Prostate gland (tissue), 2 donors: ENCODE measurements around the gene GCHFR. TPM values are rescaled to one million over a fixed set of nuclear protein-coding genes. Genes with fewer than 3 reads are reported as not detected.

Experiments used
- DNase-seq: peaks from one replicate; pipeline ENCODE4 v3.0.0-alpha.2; 2019; ENCODE audit warnings: low spot score
- H3K27ac ChIP-seq, 2 donors: fragments of 200-600 bp; sonication (generic); 2 replicates each; pipeline ENCODE4 v1.5.1; 2017 to 2019
- H3K27me3 ChIP-seq: fragments of 200-600 bp; sonication (generic); replicated peaks from 2 replicates; pipeline ENCODE4 v1.5.1; 2019; ENCODE audit not compliant: insufficient read depth
- H3K36me3 ChIP-seq, 2 donors: fragments of 200-600 bp; sonication (generic); 1 replicate in 1 of 2; 2 replicates in 1 of 2; pipeline versions ENCODE4 v1.5.1 to v1.8.1; 2017 to 2019
- H3K4me1 ChIP-seq: fragments of 200-600 bp; sonication (generic); replicated peaks from 2 replicates; pipeline ENCODE4 v1.5.1; 2019
- H3K4me3 ChIP-seq, 2 donors: fragments of 200-600 bp; sonication (generic); 2 replicates each; pipeline ENCODE4 v1.5.1; 2017 to 2019
- H3K9me3 ChIP-seq: fragments of 200-600 bp; sonication (generic); 2 replicates; pipeline ENCODE4 v1.5.1; 2017
- POLR2A ChIP-seq: fragments of 450-650 bp; IDR thresholded peaks from one replicate; pipeline ENCODE4 v1.6.1; 2016; ENCODE audit warnings: antibody characterized with exemption, mild to moderate bottlenecking
- POLR2AphosphoS5 ChIP-seq: sonication (generic); formaldehyde crosslinking; IDR thresholded peaks from one replicate; pipeline ENCODE4 v1.6.1; 2017; ENCODE audit warnings: antibody characterized with exemption
- WGBS: methylation state at CpG from one replicate; pipeline ENCODE4 v1.1.5; 2018; 5-methylcytosine and 5-hydroxymethylcytosine counted together
- intact Hi-C: fragments of 100-400 bp; cut with DNase I; formaldehyde crosslinking; loops from one replicate; pipeline ENCODE4 v1.14.2; 2022
- total RNA-seq, 2 donors: library from RNA; depleted of rRNA; stranded (reverse); fragments of >200 nt; gene quantifications; one replicate each; pipeline ENCODE4 v1.1.0, GENCODE V29; 2016
- TF ChIP-seq, protein P1 (sequence below), 4 experiments: fragments of 200-600 bp in 2 of 4; fragments of 450-650 bp in 2 of 4; sonication (generic) in 2 of 4; IDR thresholded peaks; 1 replicate in 3 of 4; 2 replicates in 1 of 4; pipeline ENCODE4 v1.5.1; 2016 to 2019; ENCODE audit warnings: antibody characterized with exemption in 4 of 4, mild to moderate bottlenecking in 2 of 4, moderate library complexity in 2 of 4

The GCHFR gene
- total RNA-seq, 2 donors from 2014 or later: 14.3 to 61.3 TPM

DNA sequence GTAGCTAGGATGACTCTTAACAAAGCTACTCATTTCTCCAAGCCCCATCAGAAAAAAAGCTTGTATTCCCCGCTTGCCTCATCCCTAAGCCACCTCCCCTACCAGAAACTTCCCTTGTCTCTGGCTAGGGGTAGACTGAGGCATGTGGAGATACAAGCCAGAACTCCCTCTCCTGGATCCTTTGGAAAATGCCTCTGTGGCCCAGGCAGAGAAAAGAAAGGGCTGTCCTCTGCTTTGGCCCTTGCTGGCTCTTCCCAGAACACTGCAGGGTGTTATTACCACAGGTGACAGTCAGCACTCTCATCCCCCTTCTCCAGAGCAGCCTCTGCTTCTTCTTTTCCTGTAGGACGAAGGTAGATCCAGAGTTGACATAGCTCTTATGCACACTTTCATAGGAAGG, 24.0 kb upstream of the GCHFR start:
- Histone ChIP-seq H3K36me3 (peaks cover 6 to 17% of the 10 kb centered on the region in 2 donors), H3K4me1 (peaks cover 5% of the 10 kb centered on the region), H3K27me3 (no peaks in the 10 kb centered on the region), H3K9me3 (no peaks in the 10 kb centered on the region), H3K4me3 (no peak overlapping the region), H3K27ac (no peak overlapping the region)
- intact Hi-C loops: no loop called here
- TF ChIP-seq POLR2A: no peak
- TF ChIP-seq POLR2AphosphoS5: no peak
- TF ChIP-seq, protein P1, sequence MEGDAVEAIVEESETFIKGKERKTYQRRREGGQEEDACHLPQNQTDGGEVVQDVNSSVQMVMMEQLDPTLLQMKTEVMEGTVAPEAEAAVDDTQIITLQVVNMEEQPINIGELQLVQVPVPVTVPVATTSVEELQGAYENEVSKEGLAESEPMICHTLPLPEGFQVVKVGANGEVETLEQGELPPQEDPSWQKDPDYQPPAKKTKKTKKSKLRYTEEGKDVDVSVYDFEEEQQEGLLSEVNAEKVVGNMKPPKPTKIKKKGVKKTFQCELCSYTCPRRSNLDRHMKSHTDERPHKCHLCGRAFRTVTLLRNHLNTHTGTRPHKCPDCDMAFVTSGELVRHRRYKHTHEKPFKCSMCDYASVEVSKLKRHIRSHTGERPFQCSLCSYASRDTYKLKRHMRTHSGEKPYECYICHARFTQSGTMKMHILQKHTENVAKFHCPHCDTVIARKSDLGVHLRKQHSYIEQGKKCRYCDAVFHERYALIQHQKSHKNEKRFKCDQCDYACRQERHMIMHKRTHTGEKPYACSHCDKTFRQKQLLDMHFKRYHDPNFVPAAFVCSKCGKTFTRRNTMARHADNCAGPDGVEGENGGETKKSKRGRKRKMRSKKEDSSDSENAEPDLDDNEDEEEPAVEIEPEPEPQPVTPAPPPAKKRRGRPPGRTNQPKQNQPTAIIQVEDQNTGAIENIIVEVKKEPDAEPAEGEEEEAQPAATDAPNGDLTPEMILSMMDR (IDR thresholded peaks at IDR 0.05): no peak
- no peak for DNase-seq
- 89% methylated on average over 2 of the region's 2 CpGs for WGBS

DNA sequence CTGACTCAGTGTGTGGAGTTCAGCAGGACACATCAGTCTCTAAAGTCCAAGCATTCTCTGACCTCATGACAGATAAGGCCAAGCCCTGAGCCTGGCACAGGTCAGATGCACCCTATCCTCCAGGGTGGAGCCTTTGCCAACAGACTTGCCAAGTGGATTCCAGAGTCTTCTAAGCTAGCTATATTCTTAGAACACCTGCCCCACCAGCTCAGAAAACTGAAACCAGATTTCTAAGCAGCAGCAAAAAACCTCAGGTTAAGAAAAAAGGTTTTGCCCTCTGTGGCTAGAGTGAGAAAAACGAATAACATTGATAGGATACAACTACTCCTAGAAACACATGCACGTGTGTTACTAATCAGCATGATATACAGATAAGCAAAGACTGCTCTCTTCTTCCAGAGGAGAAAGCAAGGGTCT, 20.4 kb upstream of the GCHFR start:
- H3K9me3 ChIP-seq: no peaks in the 10 kb centered on the region
- peaks cover 6 to 21% of the 10 kb centered on the region in 2 donors for H3K36me3 ChIP-seq
- DNase-seq: no peak
- TF ChIP-seq, protein P1 (IDR thresholded peaks at IDR 0.05): no peak
- TF ChIP-seq POLR2A: no peak
- TF ChIP-seq POLR2AphosphoS5: no peak
- H3K27ac ChIP-seq: no peak overlapping the region
- 81% methylated on average over 2 of the region's 2 CpGs for WGBS
- no peaks in the 10 kb centered on the region for H3K27me3 ChIP-seq
- intact Hi-C loops: no loop called here
- no peak overlapping the region for H3K4me3 ChIP-seq
- no peaks in the 10 kb centered on the region for H3K4me1 ChIP-seq

DNA sequence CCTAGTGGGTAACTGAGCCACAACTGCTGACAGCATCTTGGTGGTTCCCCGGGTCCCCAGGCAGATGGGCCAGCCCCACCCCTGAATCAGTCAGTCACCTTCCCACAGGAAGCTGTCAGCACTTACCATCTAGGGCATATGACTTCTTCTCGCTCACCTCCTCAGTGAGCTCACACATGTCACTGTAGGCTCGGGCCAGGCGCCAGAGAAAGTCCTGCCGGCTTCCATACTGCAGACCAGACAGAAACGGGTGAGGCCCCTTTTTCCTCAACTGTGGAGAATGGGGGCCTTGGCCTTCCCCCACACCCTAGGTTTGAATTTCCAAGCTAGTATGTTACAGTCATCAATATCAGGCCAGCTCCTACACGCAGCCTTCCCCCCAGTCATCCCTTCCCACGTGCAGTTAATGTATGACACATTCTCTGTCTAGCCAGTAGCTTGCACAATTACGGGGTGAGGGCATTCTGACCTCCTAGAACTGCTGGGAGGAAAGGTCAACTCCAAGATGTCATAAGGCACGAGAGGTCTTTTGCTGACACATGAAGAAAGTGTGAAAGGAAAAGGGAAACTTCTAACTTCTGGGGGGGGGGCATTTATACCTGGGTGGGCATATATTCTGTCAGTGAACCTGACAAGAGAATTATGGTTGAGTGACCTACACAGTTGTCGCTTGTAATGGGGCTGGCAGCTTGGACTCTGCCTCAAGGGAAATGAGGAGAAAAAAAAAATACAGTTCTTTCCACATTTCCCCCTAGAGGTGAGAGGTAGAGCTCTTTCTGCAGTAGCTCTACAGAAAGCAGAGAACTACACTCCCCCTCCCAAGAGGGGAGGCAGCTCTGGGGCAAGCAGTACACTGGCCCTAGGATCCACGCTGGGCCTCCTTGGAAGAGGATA, 19.7 kb upstream of the GCHFR start:
- intact Hi-C loops: no loop called here
- Histone ChIP-seq H3K27me3 (no peaks in the 10 kb centered on the region), H3K4me3 (no peak overlapping the region), H3K9me3 (no peaks in the 10 kb centered on the region), H3K27ac (no peak overlapping the region), H3K4me1 (no peaks in the 10 kb centered on the region), H3K36me3 (peaks cover 6 to 21% of the 10 kb centered on the region in 2 donors)
- TF ChIP-seq POLR2AphosphoS5: no peak
- TF ChIP-seq, protein P1 (IDR thresholded peaks at IDR 0.05): no peak
- no peak for DNase-seq
- 80% methylated on average over 12 of the region's 12 CpGs for WGBS

GRCh38 chr15:40744815-40745152, 19.1 kb upstream of the GCHFR start:
- DNase-seq: no peak
- intact Hi-C loops: loop anchor here (5.0 kb wide), 1 partner anchor 148 kb away; the partner anchor contains the start of gene VPS18
- Histone ChIP-seq H3K9me3 (no peaks in the 10 kb centered on the region), H3K36me3 (peaks cover 6 to 21% of the 10 kb centered on the region in 2 donors), H3K27ac (no peak overlapping the region), H3K4me3 (no peak overlapping the region), H3K4me1 (no peaks in the 10 kb centered on the region), H3K27me3 (no peaks in the 10 kb centered on the region)
- TF ChIP-seq, protein P1 (IDR thresholded peaks at IDR 0.05): no peak
- TF ChIP-seq POLR2AphosphoS5 (no peak), POLR2A (no peak)
- WGBS: 76% methylated on average over 5 of the region's 5 CpGs

GRCh38 chr15:40746916-40747418, 16.9 kb upstream of the GCHFR start:
- intact Hi-C loops: loop anchor here (5.0 kb wide), 1 partner anchor 145 kb away; the partner anchor contains the start of gene VPS18
- DNase-seq: no peak
- Histone ChIP-seq H3K4me3 (no peak overlapping the region), H3K4me1 (no peaks in the 10 kb centered on the region), H3K27me3 (no peaks in the 10 kb centered on the region), H3K9me3 (no peaks in the 10 kb centered on the region), H3K36me3 (peaks cover 15 to 21% of the 10 kb centered on the region in 2 donors), H3K27ac (no peak overlapping the region)
- 75% methylated on average over 3 of the region's 3 CpGs for WGBS
- TF ChIP-seq POLR2AphosphoS5 (no peak), POLR2A (no peak)
- TF ChIP-seq, protein P1 (IDR thresholded peaks at IDR 0.05): no peak
